Measurements from ENCODE around the gene TET1.

GRCh38 chr10:68611227-68611626, 51.1 kb downstream of the TET1 start:
- TF ChIP-seq GATA2 (IDR thresholded peaks at IDR 0.05; ENCODE audit: low read depth, low read length) (no peak), GATA3 (IDR thresholded peaks at IDR 0.05; ENCODE audit: low read depth, low read length) (no peak)
